NCI-H2227 treated with DMSO at 0.1 percent for 48 hours (cell line): ENCODE data around the gene C5orf46.

Experiments used
- DNase-seq: peaks from one replicate; lab custom pipeline; 2025; lab: John Stamatoyannopoulos, UW

Gene C5orf46

DNA sequence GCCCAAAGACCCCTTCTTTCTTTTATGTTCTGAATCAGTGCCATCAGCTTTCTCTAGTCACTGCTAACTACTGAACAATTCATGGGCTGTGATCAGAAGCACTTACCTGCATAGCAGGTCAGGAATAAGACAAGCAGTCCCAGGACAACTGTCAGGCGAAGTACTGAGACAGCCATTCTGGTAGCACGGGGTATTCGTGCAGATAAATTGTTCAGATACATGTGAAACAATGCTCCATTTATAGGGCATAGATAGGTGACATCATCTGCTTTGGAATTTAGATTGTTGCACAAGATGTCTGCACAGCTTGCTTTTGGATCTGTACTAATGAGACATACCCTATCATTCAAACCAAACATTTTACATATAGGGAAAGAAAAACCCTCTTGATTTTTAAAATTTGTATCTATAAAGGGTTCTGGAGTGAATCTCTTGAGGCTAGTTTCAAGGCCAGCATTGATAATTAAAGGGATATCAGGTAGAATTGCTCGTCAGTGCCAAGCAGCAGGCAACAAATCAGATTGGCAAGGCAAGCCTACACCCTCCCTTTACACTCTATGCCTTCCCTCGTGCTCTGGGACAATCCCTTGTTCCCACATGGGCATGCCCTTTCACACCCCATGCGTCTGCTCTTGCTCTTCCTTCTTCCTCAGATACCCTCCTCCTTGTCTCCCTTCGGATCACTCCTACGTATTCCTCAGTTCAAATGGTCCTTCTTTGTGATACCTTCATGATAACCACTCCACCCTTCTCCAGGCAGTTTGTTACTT lies at the start of gene C5orf46:
Gene C5orf46 (minus strand): TSS at position 213 of the 770 bp plus-strand sequence. CDS start 37 bp downstream, at position 176.
- no peak for DNase-seq

DNA sequence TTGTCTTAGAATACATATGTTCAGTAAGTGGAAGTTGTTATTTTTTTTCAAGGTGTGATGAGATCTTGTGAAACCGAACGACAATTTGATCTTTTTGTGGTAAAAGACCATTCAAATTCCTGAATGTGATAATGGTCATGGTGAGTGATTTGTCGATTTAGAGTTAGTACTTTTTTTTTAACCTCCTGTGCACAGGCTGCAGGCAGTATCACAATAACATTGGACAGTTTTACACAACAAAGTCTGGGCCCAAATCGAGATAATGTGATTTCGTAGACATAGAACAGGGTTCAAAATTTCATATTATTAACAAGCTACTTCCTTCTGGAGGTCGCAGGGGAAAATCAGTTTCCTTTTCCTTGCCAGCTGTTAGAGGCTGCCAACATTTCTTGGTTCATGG lies 48.6 kb upstream of the C5orf46 start:
- DNase-seq = no peak

DNA sequence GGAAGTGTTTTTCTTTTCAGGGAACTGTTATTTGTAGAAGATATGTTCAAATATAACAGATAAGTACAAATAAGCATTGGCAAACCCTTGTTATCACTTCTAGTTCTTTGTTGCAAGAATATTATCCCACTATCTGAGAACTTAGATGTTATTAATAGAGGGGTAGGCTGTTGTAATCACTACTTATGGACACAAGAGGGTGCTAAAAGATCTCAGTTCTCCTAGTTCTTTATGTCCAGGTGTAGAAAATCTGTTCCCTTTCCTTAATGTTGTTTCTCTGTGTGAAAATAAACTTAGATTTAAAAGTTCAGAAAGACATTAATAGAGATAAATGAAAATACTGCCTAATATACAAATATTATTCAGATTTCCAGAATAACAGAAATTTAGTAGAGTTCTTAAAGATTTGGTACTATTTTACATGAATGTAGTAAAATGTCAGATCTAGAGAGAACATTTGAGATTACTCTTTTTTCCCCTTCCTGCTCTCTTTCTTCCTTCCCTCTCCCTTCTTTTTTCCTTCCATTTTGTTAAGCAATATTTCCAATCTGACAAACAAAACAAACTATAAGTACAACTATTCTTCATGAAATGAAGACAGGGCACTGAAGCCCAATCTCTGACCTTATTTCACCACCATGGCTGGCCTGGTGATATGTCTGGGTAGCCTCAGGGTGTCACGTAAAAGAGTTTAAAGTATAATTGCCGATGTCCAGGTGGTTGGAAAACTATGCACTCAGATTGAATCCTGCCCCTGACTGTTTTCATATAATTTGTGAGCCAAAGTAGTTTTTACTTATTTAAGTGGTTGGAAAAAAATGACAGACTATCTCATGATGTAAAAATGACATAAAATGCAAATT lies 43.6 kb upstream of the C5orf46 start:
- DNase-seq = peak; percentile 29

DNA sequence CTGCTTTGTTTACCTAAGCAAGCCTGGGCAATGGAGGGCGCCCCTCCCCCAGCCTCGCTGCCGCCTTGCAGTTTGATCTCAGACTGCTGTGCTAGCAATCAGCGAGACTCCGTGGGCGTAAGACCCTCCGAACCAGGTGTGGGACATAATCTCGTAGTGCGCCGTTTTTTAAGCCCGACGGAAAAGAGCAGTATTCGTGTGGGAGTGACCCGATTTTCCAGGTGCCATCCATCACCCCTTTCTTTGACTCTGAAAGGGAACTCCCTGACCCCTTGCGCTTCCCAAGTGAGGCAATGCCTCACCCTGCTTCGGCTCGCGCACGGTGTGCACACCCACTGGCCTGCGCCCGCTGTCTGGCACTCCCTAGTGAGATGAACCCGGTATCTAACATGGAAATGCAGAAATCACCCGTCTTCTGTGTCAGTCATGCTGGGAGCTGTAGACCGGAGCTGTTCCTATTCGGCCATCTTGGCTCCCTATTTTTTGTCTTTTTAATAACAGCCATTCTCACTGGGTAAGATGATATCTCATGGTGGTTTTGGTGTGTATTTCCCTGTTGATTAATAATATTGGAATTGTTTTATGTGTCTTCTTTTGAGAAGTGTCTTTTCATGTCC lies 40.4 kb upstream of the C5orf46 start:
- DNase-seq = peak; percentile 23

DNA sequence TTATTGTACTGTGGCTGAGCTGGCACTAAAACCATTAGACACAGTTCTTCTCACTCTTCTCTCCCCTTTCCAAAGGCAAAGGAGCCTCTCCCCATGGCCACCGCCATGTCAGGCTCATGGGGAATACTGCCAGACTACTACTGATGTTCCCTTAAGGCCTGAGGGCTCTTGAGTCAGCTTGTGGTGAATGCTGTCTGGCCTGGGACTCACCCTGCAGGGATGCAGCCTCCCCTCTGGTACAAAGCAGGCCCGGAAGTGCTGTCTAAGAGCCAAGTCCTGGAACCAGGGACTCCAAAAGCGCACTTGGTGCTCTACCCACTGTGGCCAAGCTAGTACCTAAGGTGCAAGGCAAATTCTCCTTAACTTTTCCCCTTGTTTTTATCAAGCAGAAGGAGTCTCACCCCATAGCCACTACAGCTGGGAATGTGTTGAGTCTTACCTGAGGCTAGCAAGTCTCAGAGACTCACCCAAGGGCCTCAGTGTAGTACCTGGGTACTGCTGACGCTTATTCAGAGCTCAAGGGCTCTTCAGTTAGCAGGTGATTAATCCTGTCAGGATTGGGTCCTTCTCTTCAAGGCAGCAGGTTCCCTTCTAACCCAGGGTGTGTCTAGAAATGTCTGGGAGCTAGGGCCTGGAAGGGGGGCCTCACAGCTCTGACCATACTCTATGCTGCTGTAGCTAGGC lies 33.2 kb upstream of the C5orf46 start:
- no peak for DNase-seq

DNA sequence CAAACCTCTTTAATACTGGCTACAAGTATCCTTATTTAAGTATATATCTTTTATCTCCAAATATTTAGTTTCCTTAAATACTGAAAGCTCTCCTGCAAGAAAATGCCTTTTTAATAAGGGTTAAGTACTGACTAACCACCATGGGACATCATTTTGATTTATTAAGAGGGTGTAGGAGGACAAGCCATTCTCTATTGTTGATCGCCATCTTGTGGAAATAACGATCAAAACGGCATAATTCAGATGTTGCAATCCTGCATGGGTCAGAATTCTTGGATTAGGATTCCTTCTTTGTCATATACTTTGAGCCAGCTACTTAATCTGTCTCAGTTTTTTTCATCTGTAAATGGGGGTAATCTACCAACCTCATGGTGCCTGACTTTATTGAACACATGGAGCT lies 28.7 kb upstream of the C5orf46 start:
- DNase-seq = peak; percentile 40

DNA sequence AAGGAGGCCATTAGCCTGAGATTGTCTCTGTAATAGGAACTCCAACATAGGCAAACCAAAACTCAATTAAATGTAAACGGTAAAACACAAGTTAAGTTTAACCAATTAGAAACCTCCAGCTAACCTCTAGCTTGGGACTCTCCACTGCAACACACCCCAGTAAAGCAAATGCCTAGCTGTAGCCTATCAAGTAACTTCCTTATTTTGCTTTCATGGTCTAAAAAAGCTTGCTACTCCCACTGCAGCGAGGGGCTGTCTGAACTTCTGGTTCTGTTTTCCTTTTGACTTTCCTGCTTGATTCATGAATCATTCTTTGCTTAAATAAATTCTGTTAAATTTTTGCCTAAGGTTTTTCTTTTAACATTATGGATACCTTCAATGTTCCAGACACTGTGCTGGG lies 24.4 kb upstream of the C5orf46 start:
- no peak for DNase-seq

DNA sequence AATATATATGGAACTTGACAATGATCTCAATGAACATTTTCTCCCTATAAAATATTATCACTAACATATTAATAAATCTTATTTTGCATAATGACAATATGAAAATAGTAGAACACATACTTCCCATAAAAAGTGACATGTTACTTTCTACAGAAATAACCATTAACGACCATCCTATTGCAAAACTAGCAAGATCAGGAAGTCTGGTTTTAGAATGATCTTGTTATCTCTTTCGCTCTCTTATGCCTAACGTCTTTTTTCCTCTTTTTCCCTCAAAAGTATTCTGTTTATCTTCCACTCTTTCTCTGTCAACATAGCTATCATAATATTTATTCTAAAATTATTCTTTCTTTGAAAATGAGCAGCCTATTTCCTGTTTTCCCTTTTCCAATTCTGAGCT lies 21.6 kb upstream of the C5orf46 start:
- no peak for DNase-seq

DNA sequence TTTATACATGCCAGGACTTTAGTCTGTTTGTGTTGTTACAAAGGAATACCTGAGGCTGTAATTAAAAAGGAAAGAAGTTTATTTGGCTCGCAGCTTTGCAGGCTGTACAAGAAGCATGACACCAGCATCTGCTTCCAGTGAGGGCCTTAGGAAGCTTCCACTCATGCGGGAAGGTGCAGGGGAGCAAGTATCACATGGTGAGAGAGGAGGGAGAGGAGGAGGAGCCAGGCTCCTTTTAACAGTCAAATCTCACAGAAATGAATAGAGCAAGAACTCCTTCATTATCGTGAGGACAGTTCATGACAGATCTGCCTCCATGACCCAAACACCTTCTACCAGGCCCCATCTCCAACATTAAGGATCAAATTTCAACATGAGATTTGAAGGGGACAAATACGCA lies 18.7 kb upstream of the C5orf46 start:
- no peak for DNase-seq

DNA sequence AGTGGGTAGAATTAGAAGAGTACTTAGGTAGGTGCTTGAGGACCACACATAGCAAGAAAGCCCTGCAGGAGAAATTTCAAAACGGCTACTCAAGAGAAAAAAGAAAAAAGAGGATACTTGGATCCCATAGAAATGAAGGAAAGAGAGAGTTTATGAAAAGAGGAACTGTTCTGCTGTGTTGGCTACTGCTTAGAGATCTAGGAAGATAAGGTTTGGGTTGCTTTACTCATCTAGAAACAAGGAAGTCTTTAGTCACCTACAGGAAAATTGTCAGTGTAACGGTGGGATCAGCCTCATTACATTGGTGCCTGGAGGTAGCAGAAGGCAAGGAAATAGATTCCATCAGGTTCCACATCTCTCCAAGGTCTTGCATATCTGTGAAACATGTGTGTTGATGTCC lies 14.8 kb upstream of the C5orf46 start:
- DNase-seq = no peak

DNA sequence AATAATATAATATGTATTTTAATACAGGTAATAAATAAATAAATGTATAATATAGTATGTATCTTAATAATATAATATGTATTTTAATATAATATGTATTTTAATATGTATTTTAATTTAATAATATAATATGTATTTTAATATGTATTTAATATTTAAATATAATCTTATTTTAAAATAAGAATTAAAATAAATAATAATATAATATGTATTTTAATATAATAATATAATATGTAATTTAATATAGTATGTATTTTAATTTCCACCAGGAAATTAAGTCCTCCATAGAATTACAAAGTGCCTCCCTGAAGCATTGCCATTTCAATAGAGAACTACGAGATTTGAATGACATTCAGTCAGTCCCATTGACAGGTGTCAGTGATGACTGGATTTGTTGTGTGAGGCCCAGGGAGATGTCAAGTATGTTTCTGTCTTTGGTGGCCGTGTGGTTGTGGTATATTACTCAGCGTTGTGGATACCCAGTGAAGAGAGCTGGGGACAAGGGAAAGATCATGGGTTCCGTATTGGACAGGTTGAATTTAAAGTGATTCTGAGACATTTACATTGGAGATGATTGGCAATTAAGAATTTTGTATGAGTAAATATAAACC lies 14.2 kb upstream of the C5orf46 start:
- no peak for DNase-seq

DNA sequence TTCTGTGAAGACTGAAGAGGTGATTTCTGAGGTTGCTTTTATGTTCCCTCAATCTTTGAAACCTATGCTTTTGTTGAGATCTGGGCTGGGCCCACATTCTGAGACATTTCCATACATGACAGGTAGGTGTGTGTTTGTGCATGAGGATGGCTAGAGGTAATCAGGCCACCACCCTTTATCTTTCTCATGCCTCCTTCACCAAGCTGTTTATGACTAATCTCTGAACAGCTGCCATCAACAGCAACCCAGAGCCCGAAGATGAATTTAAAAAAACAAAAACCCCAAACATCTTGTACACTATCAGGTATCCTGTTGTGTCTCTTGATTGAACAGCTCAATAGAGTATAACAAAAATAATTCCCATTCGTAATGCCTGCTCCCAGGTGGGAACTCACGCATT lies 12.6 kb upstream of the C5orf46 start:
- DNase-seq = no peak

DNA sequence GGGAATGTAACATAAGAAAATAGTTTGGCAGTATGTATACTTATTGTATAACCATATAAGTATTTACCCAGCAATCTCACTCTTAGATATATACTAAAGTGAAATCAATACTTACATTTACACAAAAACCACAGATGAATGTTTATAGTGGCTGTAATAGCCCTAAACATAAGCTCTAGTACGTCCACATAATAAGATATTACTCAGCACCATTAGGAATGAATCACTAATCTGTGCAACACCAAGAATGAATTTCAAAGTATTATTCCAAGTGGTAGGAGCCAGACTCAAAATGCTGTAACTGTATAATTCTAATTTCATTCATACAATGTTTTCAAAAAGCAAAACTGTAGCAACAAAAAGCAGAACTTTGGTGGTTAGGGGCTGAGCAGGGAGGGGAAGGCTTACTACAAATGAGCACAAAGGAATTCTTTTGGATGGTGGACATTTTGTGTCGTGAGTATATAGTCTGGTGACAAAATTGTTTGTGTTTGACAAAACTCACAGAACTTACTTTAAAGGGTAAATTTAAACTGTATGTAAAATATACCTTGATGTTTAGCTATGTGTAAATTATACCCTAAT lies 11.9 kb upstream of the C5orf46 start:
- no peak for DNase-seq

DNA sequence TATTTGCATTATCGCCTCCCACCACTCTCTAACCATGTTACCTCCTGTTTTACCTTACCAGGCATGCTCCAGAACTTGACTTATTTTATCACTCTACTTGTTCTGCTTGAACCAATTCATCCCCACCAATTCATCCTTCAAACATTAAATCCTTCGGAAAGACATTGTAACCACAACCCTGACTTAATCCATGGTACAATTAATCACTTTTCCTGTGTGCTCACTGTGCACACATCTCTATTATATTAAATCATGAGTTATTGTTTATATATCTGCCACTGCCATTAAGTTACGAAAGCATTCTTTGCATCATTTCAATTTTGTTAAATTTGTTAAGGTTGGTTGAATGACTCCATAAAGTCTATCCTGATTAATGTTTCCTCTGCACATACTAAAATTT lies 7.4 kb upstream of the C5orf46 start:
- no peak for DNase-seq

DNA sequence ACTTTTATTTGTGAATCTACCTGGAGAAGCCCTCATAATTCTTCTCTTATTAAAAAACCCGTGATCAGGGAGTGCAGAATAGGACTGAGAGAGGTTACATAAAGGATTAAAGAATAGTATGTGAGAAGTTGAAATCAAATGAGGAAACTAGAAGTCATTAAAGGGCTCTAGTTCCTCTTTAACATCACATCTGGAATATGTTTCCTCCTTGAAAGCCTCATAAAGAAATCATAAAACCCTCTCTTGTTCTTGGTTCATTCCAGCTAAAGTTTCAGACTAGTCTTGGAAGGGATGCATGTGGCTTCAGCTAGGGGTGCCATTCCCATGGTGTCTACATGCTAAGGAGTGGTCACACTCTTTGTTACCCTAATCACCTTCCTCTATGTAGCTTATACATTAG lies 5.7 kb upstream of the C5orf46 start:
- DNase-seq = no peak

DNA sequence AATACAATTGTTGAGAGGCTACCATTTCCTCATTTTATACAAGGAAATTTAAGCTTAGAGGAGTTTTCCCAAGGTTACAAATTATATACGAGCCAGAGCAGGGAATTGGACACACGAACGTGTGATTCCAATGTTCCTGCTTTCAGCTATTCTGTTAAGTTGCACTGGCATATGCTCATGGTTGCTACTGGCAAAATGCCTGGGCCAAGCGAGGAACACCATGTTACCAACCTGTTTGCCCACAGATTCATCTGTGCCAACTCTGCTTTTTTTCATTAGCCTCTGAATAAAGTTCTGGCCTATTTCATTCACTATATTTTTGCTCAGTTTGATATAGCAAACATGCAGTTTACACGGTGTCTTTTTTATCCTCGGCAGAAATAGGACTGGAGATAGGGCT lies 5.1 kb upstream of the C5orf46 start:
- DNase-seq = no peak

DNA sequence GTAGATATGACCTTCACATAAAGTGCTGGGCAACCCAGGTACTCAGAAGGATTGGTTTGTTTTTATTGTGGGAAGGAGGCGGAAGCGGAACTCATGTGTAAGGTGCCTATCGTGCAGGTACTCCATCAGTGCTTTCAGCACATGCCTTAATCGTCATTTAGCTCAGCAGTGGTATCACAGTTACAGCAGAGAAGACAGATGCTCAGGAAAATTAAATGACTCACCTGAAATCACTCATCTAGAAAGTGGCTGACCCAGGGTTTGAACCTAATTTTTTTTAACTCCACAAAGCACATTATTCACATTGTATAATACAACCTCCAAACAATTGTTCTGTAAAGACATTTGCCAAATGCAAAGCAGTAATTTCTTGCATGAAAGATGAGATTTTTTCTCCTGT lies 2.2 kb downstream of the C5orf46 start:
- DNase-seq = no peak

DNA sequence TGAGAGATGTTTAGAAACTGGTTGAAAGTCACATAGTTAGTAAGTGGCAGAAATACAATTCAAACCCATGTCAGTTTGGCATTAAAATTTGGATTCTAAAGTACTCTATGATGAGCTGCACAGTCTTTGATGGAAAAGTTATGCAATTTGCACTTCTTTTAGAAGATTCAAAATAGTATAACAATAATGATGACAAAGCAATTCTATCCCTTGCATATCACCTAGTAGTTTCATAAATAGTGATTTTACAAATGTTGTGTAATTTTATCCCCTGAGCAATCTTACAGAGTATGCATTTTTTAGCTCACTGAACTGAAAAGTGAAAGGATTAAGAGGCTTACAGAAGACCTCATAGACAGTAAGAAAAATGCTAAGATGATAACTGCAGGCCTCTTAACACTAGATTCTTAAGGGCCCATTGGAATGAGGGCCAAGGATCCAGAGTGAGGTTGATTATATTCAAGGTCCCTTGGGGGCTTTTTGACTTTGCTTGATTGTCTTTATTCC lies 3.7 kb downstream of the C5orf46 start:
- no peak for DNase-seq

DNA sequence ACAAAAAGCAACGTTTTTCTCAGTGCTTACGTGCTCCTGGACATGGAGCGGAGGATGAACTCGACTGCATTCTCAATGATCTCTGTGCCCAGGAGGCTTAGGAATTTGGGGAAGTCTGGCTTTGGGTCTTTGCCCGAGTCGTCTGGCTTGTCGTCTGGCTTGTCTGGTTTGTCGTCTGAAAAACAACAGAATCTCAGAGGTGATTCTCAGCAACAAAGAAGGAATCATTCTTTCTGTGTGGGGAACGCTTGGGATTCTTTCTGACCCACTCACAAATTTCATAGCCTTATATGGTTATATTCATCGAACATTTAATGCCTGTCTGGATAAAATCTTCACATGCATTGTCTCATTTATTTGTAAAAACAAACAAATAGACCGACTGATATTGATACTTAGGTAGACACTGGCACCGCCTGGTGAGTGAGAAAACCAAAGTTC lies 4.7 kb downstream of the C5orf46 start:
- DNase-seq = no peak

DNA sequence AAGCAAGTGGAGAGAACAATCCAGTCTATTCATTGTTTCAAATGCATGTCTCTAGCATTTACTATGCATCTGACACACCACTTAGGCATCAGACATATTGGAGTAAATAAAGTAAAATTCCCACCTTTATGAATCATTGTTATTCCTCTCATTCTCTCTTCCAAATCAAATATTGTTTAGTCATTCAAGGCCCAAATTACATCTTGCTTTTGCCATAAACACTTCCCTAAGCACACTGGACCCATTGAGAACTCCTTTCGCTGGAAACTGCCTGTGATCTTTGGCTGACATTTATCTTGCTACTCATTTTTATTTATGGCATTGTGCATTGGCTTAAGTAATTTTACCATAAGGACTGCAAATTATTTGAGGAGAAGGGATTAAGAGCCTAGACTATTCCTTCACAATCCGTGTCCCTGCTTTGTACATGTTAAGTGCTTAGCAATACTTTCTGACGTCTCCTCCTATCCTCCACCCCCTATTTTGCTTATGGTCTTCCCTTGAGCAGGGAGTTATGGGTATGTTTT lies 7.4 kb downstream of the C5orf46 start:
- no peak for DNase-seq

DNA sequence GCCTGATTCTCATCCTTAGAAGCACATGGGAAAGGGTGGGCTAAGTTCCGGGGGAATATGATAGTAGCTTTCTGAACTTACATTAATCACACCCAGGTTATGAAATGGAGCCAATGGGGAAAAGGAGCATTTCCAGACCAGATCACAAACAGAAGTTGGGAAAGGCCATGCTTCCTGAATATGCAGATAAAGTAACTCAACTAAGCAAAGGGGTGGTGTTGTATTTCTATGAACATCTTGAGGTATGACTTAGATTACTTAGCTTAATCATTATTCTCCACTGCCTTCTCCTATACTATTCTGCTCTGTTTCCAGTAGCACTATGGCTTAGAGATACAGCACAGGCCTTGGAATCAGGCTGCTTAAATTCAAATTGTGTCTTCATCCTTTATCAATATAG lies 10.5 kb downstream of the C5orf46 start:
- no peak for DNase-seq
